Heart right ventricle (tissue), 16 donors: ENCODE measurements around the gene PODXL2. TPM values are rescaled to one million over a fixed set of nuclear protein-coding genes. Genes with fewer than 3 reads are reported as not detected.

Experiments
- ATAC-seq, 8 donors: fragments of 200-7000 bp; cut with Tn5 transposase; one replicate each; pipeline ENCODE4 v1.9.1; 2020; ENCODE audit warnings: mild to moderate bottlenecking in 8 of 8, moderate library complexity in 8 of 8, moderate number of reproducible peaks in 1 of 8
- DNase-seq, 2 donors: peaks; one replicate each; pipeline ENCODE4 v3.0.0-alpha.2; 2020
- H3K27ac ChIP-seq, 10 donors: fragments of 200-600 bp; sonication (generic) in 2 of 10; one replicate each; pipeline versions ENCODE4 v1.5.0 to v1.8.0; 2020 to 2022; ENCODE audit warnings: mild to moderate bottlenecking in 3 of 10
- H3K27me3 ChIP-seq, 7 donors: fragments of 200-600 bp; one replicate each; pipeline ENCODE4 v1.8.0; 2021 to 2022; ENCODE audit warnings: mild to moderate bottlenecking in 2 of 7
- H3K36me3 ChIP-seq, 9 donors: fragments of 200-600 bp; sonication (generic) in 1 of 9; one replicate each; pipeline versions ENCODE4 v1.5.0 to v1.8.0; 2020 to 2022; ENCODE audit warnings: mild to moderate bottlenecking in 2 of 9
- H3K4me1 ChIP-seq, 9 donors: fragments of 200-600 bp; sonication (generic) in 1 of 9; one replicate each; pipeline versions ENCODE4 v1.5.0 to v1.8.0; 2020 to 2022; ENCODE audit warnings: mild to moderate bottlenecking in 4 of 9
- H3K4me3 ChIP-seq, 10 donors: fragments of 200-600 bp; sonication (generic) in 2 of 10; one replicate each; pipeline versions ENCODE4 v1.5.0 to v1.8.0; 2020 to 2022; ENCODE audit warnings: mild to moderate bottlenecking in 7 of 10, moderate library complexity in 2 of 10
- H3K9me3 ChIP-seq, 11 donors: fragments of 200-600 bp in 10 of 11; sonication (generic) in 2 of 11; one replicate each; pipeline versions ENCODE4 v1.5.0 to v1.8.0; 2013 to 2022; ENCODE audit warnings: mild to moderate bottlenecking in 2 of 11, control low read depth in 1 of 11, moderate library complexity in 1 of 11
- CTCF ChIP-seq, 9 donors: fragments of 200-600 bp; sonication (generic) in 2 of 9; IDR thresholded peaks; one replicate each; pipeline versions ENCODE4 v1.5.0 to v1.8.0; 2021 to 2022; ENCODE audit warnings: antibody characterized with exemption in 9 of 9, mild to moderate bottlenecking in 5 of 9, moderate library complexity in 1 of 9
- WGBS, 2 donors: extraction: QIAGEN DNeasy Blood & Tissue Kit; methylation state at CpG; one replicate each; pipeline ENCODE4 v1.1.7; 2013; ENCODE audit warnings: inconsistent platforms in 1 of 2; 5-methylcytosine and 5-hydroxymethylcytosine counted together
- intact Hi-C, 10 donors: fragments of 100-400 bp; cut with DNase I; formaldehyde crosslinking; loops; one replicate each; pipeline versions ENCODE4 v1.11.1 to v1.14.2; 2022
- long read RNA-seq, 3 donors: library from polyadenylated mRNA; unstranded; transcript quantifications; one replicate each; pipeline ENCODE4 v2.0.0, GENCODE V29; 2020 to 2021
- polyA plus RNA-seq, 2 donors: library from polyadenylated mRNA; stranded (reverse); fragments of 200-250 nt; gene quantifications; one replicate each; pipeline ENCODE4 v1.2.3, GENCODE V29; 2013
- total RNA-seq, 10 donors: library from RNA; stranded (reverse); fragmentation: NEBNext Ultra II Directional in 3 of 10; extraction: Animal tissue kit (Norgen Biotek cat#: 25700) in 3 of 10; gene quantifications; one replicate each; pipeline versions ENCODE4 v1.2.1 to v1.2.4, GENCODE V29; 2021 to 2023
- donor health status: Arrhythmogenic right ventricular cardiomyopathy.
- donor health status: ischemic (EF 13 %, LVEDD 7.1; RV severe dilation, severe dysfunction).
- donor health status: healthy with polysubstance abuse.
- donor health status: DM: no; HTN: yes; CAD: no.
- donor health status: DM: no; HTN: no; CAD: no.
- donor health status: ischemic (EF 25% LVEDD 6.9; RV normal size, moderate dysfunction).
- donor health status: ischemic (EF 25% LVEDD 5.7; RV mildly dilated, moderate dysfunction).
- donor health status: healthy.
- donor health status: DM: yes; HTN: yes; CAD: no.
- donor health status: Ischemic cardiomyopathy.
- donor health status: ischemic (EF 35%, LVEDD 5.7; RV mildly dilated, moderate dysfunction).
- donor health status: nonischemic (EF 11% LVEDD 7.7; RV severe dilation, severe dysfunction).
- donor health status: DM: yes; HTN: yes; CAD: no.
- donor health status: PGD.
- donor health status: ischemic (EF 29% LVEDD 5.4; RV normal size, mild dysfunction).
- donor health status: nonischemic (EF 23%, LVEDD 6.1; RV moderate dilation, normal function).

PODXL2 gene
- total RNA-seq: 1 to 10 TPM in 9 of 10 donors, under 1 TPM in 1; 0.42 to 4.0 (median 1.5) TPM
- polyA plus RNA-seq: 1 to 10 TPM in 1 of 2 donors, under 1 TPM in 1; 0.66 to 2.2 TPM
- long read RNA-seq, donor 1, partial matches to known transcripts: 1 of 2 reads
- long read RNA-seq, donor 1, other reads (novel, unspliced or antisense): 1 of 2 reads
- long read RNA-seq, donor 2, partial matches to known transcripts: 2 of 7 reads
- long read RNA-seq, donor 2, other reads (novel, unspliced or antisense): 1 of 7 reads
- long read RNA-seq, donor 3: 0 reads

GRCh38 chr3:127628788-127629466, at the start of gene PODXL2:
TSS of gene PODXL2 (plus strand) at chr3:127629185. CDS start at chr3:127629220, 35 bp downstream.
- peak; percentile 49 to 57 for DNase-seq
- H3K9me3 ChIP-seq: no peaks in the 10 kb centered on the region
- H3K4me3 ChIP-seq: peak within 1 kb of the TSS; percentile 21 to 62 (median 53)
- intact Hi-C loops: no loop called here
- H3K27me3 ChIP-seq: peaks cover 0 to 36% (median 23%) of the 10 kb centered on the region in 7 donors
- no peaks in the 10 kb centered on the region for H3K36me3 ChIP-seq
- peaks cover 6 to 17% (median 10%) of the 10 kb centered on the region in 9 donors for H3K4me1 ChIP-seq
- peak; percentile 70 to 93 (median 79) for ATAC-seq
- WGBS, 2 donors: 2 to 3% methylated on average over 87 to 105 of the region's 105 CpGs
- TF ChIP-seq CTCF (IDR thresholded peaks at IDR 0.05): no peak
- H3K27ac ChIP-seq: no peak within 1 kb of the TSS

GRCh38 chr3:127580327-127581060, 48.5 kb upstream of the PODXL2 start:
- Histone ChIP-seq H3K27me3 (no peaks in the 10 kb centered on the region), H3K9me3 (no peaks in the 10 kb centered on the region), H3K27ac (no peak overlapping the region), H3K4me1 (peaks cover 0 to 15% (median 7%) of the 10 kb centered on the region in 9 donors), H3K36me3 (peaks cover 0 to 56% (median 6%) of the 10 kb centered on the region in 9 donors), H3K4me3 (no peak overlapping the region)
- ATAC-seq (no peak), DNase-seq (no peak)
- no peak for TF ChIP-seq CTCF (IDR thresholded peaks at IDR 0.05)
- WGBS, 2 donors: 80 to 90% methylated on average over 11 of the region's 11 CpGs
- intact Hi-C loops: loop anchor here in 1 of 10 donors (10.0 kb wide), 1 partner anchor 254 kb away; no protein-coding TSS in a partner anchor

GRCh38 chr3:127584734-127585133, 44.3 kb upstream of the PODXL2 start:
- H3K9me3 ChIP-seq: no peaks in the 10 kb centered on the region
- 91 to 94% methylated on average over 6 of the region's 6 CpGs for WGBS, 2 donors
- no peak for TF ChIP-seq CTCF (IDR thresholded peaks at IDR 0.05)
- no peak overlapping the region for H3K4me3 ChIP-seq
- intact Hi-C loops: loop anchor here in 1 of 10 donors (10.0 kb wide), 1 partner anchor 250 kb away; no protein-coding TSS in a partner anchor
- no peaks in the 10 kb centered on the region for H3K27me3 ChIP-seq
- H3K4me1 ChIP-seq: peaks cover 12 to 48% (median 44%) of the 10 kb centered on the region in 9 donors
- ATAC-seq (no peak), DNase-seq (no peak)
- H3K27ac ChIP-seq: no peak overlapping the region
- peaks cover 0 to 23% (median 0%) of the 10 kb centered on the region in 9 donors for H3K36me3 ChIP-seq
